ENCODE results near the gene CST3.
"Not testable (repeated sequence)": the region's sequence is repeated elsewhere in the genome, so short reads cannot be mapped to it uniquely, and the experiment has no call there.

CST3 gene

DNA sequence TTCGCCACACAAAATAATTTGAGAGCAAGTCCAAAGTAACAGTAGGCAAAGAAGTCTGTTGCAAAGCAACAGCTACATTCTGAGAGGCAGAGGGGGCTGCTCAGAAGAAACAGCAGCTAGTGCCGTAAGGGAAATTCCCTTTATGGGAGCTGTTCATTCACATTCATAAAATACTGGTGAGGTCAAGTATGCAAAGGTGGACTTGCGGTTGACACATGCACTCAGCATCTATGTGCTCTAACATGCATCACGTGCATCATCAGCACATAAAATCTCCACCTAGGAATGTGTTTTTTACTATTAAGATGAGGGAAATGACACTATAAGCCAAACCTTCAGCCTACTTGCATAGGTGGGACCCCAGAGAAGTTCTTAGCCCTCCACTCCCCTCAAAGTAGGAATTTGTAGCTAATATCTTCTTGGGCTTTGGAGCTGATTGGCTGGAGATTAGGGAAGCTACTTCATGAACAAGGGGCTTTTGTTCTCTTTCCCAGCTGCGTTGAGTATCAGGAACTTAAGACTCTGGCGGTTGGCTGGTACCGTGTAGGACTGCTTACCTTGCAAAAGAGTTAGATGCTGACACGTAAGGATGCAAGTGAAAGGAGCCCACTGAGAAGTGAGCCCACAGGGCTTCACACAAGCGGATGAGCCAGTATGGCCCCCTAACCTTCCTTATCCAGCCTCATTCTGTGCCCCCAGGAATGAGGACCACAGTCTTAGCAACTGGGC, 12.4 kb downstream of the CST3 start:
- no peak for DNase-seq

DNA sequence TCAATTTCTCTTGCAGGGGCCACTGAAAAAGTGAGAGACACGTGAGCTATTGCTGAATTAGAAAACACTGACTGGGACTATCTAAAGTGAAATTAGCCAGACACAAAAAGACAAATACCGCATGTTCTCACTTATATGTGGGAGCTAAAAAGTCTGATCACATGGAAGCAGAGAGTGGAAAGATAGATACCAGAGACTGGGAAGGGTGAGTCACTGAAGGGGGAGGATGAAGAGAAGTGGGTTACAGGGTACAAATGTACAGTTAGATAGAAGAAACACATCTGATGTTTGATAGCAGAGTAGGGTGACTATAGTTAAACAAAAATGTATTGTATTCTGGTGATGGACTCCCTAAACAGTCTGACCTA, 13.4 kb downstream of the CST3 start:
- DNase-seq: no peak

DNA sequence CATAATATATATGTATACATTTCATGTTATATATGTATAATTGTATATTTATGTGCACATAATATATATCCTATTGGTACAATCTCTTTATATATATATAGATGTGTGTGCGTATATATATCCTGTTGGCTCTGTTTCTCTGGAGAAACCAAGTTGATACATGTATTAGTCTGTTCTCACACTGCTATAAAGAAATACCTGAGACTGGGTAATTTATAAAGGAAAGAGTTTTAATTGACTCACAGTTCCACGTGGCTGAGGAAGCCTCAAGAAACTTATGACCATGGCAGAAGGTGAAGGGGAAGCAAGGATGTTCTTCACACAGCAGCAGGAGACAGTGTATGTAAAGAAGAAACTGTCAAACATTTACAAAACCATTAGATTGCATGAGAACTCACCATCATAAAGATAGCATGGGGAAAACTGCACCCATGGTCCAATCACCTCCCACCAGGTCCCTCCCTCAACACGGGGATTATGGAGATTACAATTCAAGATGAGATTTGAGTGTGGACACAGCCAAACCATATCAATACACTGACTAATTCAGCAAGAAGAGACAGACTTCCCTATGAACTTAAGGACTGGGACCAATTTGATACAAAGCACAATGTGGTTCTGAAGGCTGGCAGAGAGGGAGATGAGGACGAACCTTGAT, 14.0 kb downstream of the CST3 start:
- no peak for DNase-seq

DNA sequence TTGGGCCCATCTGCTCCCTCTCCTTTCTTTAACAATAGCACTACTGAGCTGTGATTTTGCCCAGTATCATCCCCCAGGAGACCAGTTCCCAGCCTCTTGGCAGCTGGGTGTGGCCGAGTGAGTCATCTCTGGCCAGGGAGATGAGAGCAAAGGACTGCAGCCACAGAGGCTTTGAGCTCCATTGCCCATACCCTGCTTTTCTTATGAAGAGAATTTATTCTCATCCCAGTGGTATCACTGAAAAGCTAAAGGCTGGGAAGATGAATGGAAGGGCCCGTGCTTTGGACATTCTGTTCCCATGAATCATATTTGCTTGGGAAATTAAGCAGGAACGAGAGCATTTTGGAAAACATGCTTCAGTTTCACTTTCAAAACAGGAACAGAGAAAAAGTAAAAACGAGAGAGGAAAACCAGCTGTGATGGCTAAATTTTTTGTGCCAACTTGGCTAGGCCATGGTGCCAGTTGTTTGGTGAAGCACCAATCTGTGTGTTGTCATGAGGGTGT, 14.9 kb downstream of the CST3 start:
- no peak for DNase-seq

- DNase-seq: not testable (repeated sequence)
Observed at GRCh38 chr20:23622401-23622800, 15.4 kb downstream of the CST3 start.

GRCh38 chr20:23620670-23621386, 16.9 kb downstream of the CST3 start:
- not testable (repeated sequence) for DNase-seq

DNA sequence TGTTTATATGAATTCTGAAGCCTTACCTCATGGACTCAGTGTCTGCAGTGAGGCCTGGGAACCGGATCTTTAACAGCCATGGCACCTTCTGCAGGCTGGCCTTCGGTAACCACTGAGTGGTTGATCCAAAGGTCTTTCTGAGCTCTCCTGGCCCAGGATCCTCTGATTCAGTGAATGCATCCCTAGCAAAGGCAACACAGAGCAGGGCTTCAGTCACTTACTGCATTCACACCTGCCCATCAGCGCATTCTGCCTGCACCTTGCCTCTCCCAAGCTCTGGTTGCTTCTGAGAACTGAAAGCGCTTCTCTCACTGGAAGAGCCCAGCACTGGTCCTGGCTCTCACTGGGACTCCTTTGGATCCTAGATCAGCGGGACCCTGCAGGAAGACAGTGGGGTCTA, 23.6 kb downstream of the CST3 start:
- DNase-seq: no peak

GRCh38 chr20:23613676-23614075, 24.1 kb downstream of the CST3 start:
- DNase-seq: no peak

GRCh38 chr20:23612396-23612795, 25.4 kb downstream of the CST3 start:
- no peak for DNase-seq

GRCh38 chr20:23609486-23610109, 28.2 kb downstream of the CST3 start:
- DNase-seq: no peak

DNA sequence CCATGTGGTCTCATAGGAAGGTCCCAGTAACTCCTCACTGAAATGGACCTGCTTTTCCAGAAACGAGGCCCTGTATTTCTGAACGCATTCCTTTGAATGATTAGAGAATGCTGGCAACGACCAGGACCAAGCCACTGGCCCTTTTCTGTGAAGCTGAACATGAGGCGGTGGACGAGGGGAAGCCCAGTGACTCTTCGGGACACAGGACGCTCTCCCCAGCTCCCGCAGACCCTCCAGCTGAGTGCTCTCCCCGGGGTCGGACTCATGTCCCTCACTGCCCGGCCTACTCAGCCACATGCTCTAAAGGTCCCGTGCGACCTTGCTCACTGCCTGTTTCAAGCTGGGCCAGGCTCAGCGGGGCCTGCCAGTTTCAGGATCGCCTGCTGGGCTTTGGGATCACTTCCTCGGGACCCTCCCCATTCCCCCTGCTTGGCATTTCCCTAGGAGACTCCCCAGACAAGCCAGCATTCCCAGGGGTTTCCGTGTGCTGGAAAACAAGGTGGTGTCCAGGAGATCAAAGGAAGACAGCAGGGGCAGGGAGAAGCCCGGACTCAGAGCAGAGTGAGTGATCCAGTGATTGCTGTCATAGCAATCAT, 29.4 kb downstream of the CST3 start:
- no peak for DNase-seq

GRCh38 chr20:23607497-23608245, 30.1 kb downstream of the CST3 start:
- DNase-seq: no peak

DNA sequence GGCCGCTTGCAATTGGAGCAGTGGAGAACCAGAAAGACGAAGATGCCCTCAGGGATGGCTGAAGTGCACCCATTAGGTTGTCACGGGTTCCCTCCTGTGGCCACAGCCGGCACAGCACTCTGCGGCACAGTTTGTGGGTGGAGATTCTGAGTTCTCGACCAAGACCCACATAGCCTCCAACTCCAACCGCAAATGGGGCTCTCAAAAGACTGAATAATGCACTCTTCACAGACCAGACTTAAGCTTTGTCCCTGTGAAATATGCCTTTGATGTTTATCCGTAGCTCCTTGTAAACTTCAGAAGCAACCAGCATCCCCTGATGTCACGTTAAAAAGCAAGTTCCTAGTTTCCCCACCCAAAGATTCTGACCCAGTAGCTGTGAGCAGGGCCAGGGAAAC, 31.1 kb downstream of the CST3 start:
- peak; percentile 71 for DNase-seq

DNA sequence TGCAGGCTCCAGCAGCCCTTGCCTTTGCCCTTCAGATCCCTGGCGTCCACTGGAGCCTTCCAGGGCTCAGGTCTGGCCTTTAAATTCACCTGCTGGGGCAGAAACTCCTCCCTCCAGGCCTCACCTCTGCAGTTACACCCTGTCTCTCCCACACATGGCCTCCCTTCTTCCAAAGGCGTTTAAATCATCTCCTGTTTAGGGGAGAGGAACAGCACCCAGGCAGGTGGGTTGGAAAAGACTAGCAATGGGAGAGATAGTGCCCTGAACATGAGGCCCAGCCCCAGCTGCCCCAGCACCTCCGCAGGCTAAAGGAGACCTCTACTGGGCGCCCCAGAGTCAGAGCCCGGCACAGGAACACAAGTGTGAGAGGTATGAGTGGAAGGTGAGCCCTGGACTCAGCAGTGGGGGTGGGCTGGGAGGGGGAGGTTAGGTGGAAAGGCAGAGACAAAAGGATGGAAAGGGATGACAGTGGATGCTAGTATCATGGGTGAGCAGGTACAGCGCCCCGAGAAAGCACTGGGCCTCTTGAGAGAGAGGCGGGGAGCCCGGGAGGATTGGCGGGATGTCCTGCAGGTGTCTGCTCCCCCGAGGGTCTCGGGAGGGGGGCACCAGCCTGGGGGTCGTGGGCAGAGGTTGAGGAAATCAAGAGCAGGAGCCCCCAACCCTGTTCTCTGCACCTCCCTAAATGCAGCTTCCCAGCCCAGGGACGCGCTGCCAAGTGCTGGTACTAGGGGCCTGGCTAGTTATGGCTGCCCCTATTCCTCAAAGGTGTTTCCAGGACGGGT, 31.7 kb downstream of the CST3 start, which contains the start of gene CST9:
Gene CST9, minus strand, starts transcription at position 51 of the 785 bp plus-strand sequence. CDS start 53 bp downstream, outside the sequence.
- DNase-seq: no peak

GRCh38 chr20:23604306-23604705, 33.4 kb downstream of the CST3 start:
- no peak for DNase-seq

DNA sequence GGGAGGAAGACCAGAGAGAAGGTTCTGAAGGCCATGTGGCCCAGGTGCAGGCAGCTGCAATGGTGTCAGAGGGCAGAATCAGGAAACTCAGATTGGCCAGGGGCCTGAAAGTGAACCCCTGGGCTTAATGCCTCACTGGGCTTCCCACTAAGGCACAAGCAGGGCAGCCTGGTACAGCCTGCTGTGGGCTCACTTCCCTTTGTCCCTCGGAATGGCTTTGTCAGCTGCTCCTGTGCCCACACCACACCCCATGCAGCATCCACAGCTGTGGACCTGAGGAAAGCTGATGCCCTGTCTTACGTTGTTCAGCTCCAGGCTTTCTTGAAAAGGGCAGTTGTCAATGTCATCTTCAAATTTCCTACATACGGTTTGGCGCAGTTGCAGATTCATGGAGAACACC, 34.4 kb downstream of the CST3 start:
- no peak for DNase-seq

DNA sequence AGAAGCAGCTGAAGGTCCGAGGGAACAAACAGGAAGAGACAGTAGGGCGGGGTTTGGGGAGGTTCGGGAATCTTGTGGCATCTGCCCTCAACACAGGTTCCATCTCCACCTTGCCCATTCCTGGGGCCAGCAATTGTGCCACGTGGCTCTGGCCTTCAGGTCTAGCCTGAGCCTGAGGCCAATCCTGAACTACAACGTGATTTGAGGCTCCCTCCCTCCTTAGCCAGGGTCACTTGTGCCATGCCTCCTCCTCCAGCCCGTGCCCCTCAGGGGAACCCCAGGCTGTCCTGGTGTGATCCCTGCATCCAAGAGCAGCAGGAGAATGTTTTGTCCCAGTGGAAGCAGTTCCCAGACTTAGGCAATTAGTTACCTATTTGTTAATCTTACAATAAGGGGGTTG, 35.1 kb downstream of the CST3 start:
- DNase-seq: no peak

DNA sequence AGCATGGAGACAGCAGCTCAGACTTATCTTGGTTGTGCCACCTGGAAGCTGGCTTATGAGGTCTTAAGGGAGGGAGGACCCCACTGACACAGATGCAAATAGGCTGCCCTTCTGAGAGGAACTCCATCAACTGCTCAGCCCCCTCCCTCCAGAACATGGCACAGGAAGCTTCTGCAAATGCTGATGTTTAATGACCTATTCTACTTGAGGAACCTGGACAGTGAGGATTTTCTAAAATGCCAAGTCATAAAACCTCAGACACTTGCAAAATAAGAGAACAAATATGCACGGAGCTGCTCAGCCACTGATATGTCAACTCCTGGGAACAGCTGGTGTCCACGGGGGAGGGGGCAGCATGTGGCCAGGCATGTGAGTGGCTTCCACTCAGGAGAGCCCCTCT, 35.5 kb downstream of the CST3 start:
- DNase-seq: no peak

- DNase-seq: no peak
Observed at GRCh38 chr20:23601715-23602114, 36.0 kb downstream of the CST3 start.

GRCh38 chr20:23598481-23598880, 39.3 kb downstream of the CST3 start:
- DNase-seq: no peak

DNA sequence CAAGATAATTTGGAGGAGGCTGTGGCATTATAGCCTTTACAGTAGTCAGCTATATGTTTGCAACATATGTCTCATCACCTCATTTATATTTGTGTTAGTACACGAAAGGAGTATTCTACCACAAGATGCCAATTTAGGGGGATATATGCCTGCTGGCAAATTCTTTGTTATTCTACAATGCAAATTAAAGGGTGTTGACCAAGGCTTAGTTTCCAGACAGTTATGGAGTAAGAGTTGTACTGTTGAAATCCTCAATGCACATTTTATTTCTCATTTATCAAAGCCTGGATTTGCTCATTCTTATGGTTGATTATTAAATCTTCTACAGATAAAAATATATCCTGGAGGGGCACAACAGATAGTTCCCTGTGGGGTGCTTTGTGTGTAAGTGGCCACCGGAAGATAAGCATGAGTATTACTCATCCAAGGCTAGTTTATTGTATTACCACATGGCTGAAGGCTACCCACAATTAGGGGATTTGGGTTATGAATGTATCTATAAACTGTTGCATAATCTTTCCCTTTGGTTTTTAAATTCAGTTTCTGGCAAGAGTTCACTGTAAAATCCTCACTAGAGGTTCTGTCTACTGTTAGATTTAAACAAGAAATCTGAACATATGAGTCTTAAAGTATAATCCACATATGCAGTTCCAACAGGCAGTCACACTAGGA, 41.0 kb downstream of the CST3 start:
- DNase-seq: no peak
